NCI-H345 treated with DMSO at 0.1 percent for 48 hours (cell line): Measurements from ENCODE around the gene ABI2.
A peak's percentile ranks its signal among the peaks of the same experiment; 100 is the strongest.
"Not testable (repeated sequence)": the region's sequence is repeated elsewhere in the genome, so short reads cannot be mapped to it uniquely, and the experiment has no call there.

ENCODE experiments used
- DNase-seq: peaks from one replicate; lab custom pipeline; 2025; ENCODE audit not compliant: unreplicated experiment; lab: John Stamatoyannopoulos, UW

ABI2 gene

GRCh38 chr2:203327901-203328759 is at the start of gene ABI2:
TSS of gene ABI2 (plus strand) at chr2:203328394. CDS start at chr2:203328515, 121 bp downstream.
- peak; percentile 81 for DNase-seq

GRCh38 chr2:203279288-203279687 is 48.9 kb upstream of the ABI2 start:
- no peak for DNase-seq

GRCh38 chr2:203280428-203281064 is 47.6 kb upstream of the ABI2 start:
- no peak for DNase-seq

- DNase-seq = no peak
Observed at GRCh38 chr2:203282101-203282500, 46.1 kb upstream of the ABI2 start.

- DNase-seq = no peak
Observed at GRCh38 chr2:203286532-203286931, 41.7 kb upstream of the ABI2 start.

GRCh38 chr2:203301667-203302066 is 26.5 kb upstream of the ABI2 start:
- no peak for DNase-seq

- not testable (repeated sequence) for DNase-seq
Observed at GRCh38 chr2:203302586-203302985, 25.6 kb upstream of the ABI2 start.

GRCh38 chr2:203310688-203311436 is 17.3 kb upstream of the ABI2 start:
- no peak for DNase-seq

- DNase-seq = no peak
Observed at GRCh38 chr2:203326356-203326755, 1.8 kb upstream of the ABI2 start.

GRCh38 chr2:203327582-203327900 is 653 bp upstream of the ABI2 start:
- DNase-seq = no peak

- DNase-seq = peak; percentile 22
Observed at GRCh38 chr2:203328760-203329540, 756 bp downstream of the ABI2 start.

GRCh38 chr2:203330434-203330833 is 2.2 kb downstream of the ABI2 start:
- no peak for DNase-seq

- no peak for DNase-seq
Observed at GRCh38 chr2:203338322-203338721, 10.1 kb downstream of the ABI2 start.

- DNase-seq = no peak
Observed at GRCh38 chr2:203340791-203341487, 12.7 kb downstream of the ABI2 start.

- DNase-seq = no peak
Observed at GRCh38 chr2:203341741-203342310, 13.6 kb downstream of the ABI2 start.

GRCh38 chr2:203342374-203342773 is 14.2 kb downstream of the ABI2 start:
- DNase-seq = not testable (repeated sequence)

- no peak for DNase-seq
Observed at GRCh38 chr2:203344667-203345066, 16.5 kb downstream of the ABI2 start.

GRCh38 chr2:203346612-203347011 is 18.4 kb downstream of the ABI2 start:
- no peak for DNase-seq

GRCh38 chr2:203347375-203347774 is 19.2 kb downstream of the ABI2 start:
- DNase-seq = no peak

- DNase-seq = no peak
Observed at GRCh38 chr2:203352604-203353255, 24.5 kb downstream of the ABI2 start.
